Measurements from ENCODE around the gene UQCRC1. TPM values are rescaled to one million over a fixed set of nuclear protein-coding genes. Genes with fewer than 3 reads are reported as not detected.

Gene UQCRC1
- total and polyA plus RNA-seq, 2 of the 8 experiments (the other 6 are each of a cell fraction or from before 2014, with no cell fraction given) = 310 to 720 TPM

DNA sequence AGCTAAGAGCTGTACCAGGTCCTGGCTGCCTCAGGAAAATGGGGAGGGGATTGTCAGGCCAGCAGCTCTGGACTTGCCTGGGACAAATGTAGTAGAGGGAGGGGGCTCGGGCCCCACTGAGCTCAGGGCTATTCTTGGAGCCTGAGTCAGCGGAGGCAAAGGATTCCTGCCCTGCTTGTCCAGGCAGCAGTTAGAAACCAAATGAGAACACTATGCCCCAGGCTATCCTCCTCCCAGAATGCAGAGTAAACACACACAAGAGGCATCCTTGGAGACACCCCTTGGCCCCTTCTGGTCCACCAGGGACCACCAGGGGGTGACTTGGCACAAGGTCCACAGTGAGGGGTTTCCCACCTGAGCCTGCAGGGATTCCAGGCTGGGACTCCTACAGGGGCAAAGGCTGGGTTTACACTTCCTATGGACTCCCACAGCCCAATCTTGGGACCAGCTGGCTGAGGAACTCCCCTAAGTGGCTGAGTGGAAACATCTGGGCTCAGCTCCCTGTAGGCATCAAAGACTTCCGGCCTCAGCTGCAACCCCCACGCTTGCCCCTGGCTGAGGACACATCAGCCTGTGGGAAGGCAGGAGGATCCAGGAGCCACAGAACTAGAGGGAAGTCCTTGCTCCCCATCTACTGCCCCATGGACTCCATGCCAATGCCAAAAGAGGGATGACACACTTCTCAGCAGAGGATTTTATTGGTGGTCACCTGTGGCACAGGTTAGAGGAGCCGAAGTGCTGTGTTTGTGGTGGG lies 10.9 kb downstream of the UQCRC1 start:
- Histone ChIP-seq H2BK12ac (ENCODE audit: low read depth, low read length) (no peak overlapping the region), H3K18ac (ENCODE audit: extremely low read depth, low read length) (no peak overlapping the region), H2AK5ac (ENCODE audit: low read depth, low read length) (no peak overlapping the region), H3K4ac (replicated peaks; ENCODE audit: insufficient read length, low read depth, low read length) (no peak overlapping the region), H3K14ac (ENCODE audit: insufficient read length) (no peak overlapping the region), H3K56ac (replicated peaks; ENCODE audit: insufficient read length, low read depth, low read length) (no peak overlapping the region), H2AFZ (ENCODE audit: low read length) (no peak overlapping the region), H3K9ac (replicated peaks in 1 of 4; ENCODE audit: extremely low read depth in 1 of 4, low read depth in 3 of 4, low read length in 3 of 4) (no peak overlapping the region), H3K4me3 (ENCODE audit: extremely low read depth in 1 of 4, insufficient read depth in 2 of 4, low read depth in 3 of 4, low read length in 4 of 4) (no peak overlapping the region), H4K91ac (replicated peaks; ENCODE audit: insufficient read length, low read length) (no peak overlapping the region), H3K79me2 (ENCODE audit: control insufficient read depth in 1 of 2, insufficient read depth in 2 of 2, low read length in 2 of 2) (no peaks in the 10 kb centered on the region), H2BK120ac (replicated peaks; ENCODE audit: low read depth, low read length) (no peak overlapping the region), H3K9me3 (ENCODE audit: insufficient read depth in 2 of 2, low read depth in 1 of 2, low read length in 1 of 2) (no peaks in the 10 kb centered on the region), H3K27ac (ENCODE audit: low read depth, low read length) (no peak overlapping the region), H3K23me2 (ENCODE audit: low read depth, low read length) (peaks cover 1% of the 10 kb centered on the region; the same call in 1 of the 2 replicates), H3K4me2 (ENCODE audit: insufficient read depth in 1 of 2, low read depth in 2 of 2, low read length in 2 of 2) (no peak overlapping the region), H3K27me3 (replicated peaks in 1 of 4; ENCODE audit: control insufficient read depth in 3 of 4, extremely low read depth in 1 of 4, insufficient read depth in 3 of 4, low read length in 3 of 4) (peaks cover 0 to 6% (median 0%) of the 10 kb centered on the region in 4 experiments; a peak in 4 of 7 replicates), H2BK20ac (ENCODE audit: low read length) (no peak overlapping the region), H3K36me3 (ENCODE audit: control insufficient read depth in 2 of 4, insufficient read depth in 4 of 4, low read length in 3 of 4) (peaks cover 34 to 47% (median 43%) of the 10 kb centered on the region in 4 experiments), H2BK15ac (ENCODE audit: low read length) (no peak overlapping the region), H3K79me1 (ENCODE audit: low read depth, low read length) (peaks cover 2% of the 10 kb centered on the region; the same call in 1 of the 2 replicates), H4K8ac (ENCODE audit: extremely low read depth, insufficient read depth, low read length) (no peak overlapping the region; the same call in 1 of the 2 replicates), H3K4me1 (replicated peaks in 1 of 4; ENCODE audit: control insufficient read depth in 3 of 4, insufficient read depth in 4 of 4, low read length in 3 of 4) (peaks cover 3 to 18% (median 15%) of the 10 kb centered on the region in 4 experiments; a peak in 6 of 7 replicates), H2BK5ac (ENCODE audit: low read depth, low read length) (no peak overlapping the region), H4K20me1 (replicated peaks in 1 of 2; ENCODE audit: control insufficient read depth in 1 of 2, insufficient read depth in 2 of 2, low read length in 2 of 2) (peaks cover 2 to 39% of the 10 kb centered on the region in 2 experiments), H4K5ac (ENCODE audit: insufficient read length, low read depth, low read length) (no peak overlapping the region), H3K23ac (ENCODE audit: insufficient read length) (no peak overlapping the region)
- ChIA-PET CTCF (ENCODE audit: partially characterized antibody) (interaction anchor here (1.2 to 1.4 kb wide), 2 partner anchors 11 to 163 kb away, joined by 3 to 4 read pairs; no protein-coding TSS in a partner anchor), POLR2A (ENCODE audit: partially characterized antibody) (interaction anchor here (0.6 to 5.1 kb wide), 12 partner anchors 10 to 154 kb away, joined by 3 to 23 read pairs (median 7); partner anchors contain the start of genes SLC26A6 and UQCRC1)
- WGBS, 2 experiments (ENCODE audit: extremely low coverage in 1 of 2, insufficient coverage in 1 of 2, insufficient read length in 1 of 2, insufficient replicate concordance in 2 of 2, low coverage in 1 of 2, low lambda C conversion rate in 2 of 2, missing lambda C conversion rate in 1 of 2) = 91% methylated on average over 5 of the region's 5 CpGs; no CpG with 5 or more reads in 1 of the 2 experiments
- FAIRE-seq = no peak
- TF ChIP-seq CBX5 (IDR thresholded peaks at IDR 0.05; ENCODE audit: low read depth, low read length) = no peak
- no peak for TF ChIP-seq SIX5 (IDR thresholded peaks at IDR 0.05; ENCODE audit: low read depth, low read length)
- no peak for TF ChIP-seq SP1 (IDR thresholded peaks at IDR 0.05; ENCODE audit: low read depth, low read length)
- TF ChIP-seq RXRA (IDR thresholded peaks at IDR 0.05; ENCODE audit: insufficient read depth, low read depth, low read length) = no peak
- TF ChIP-seq, protein P1, sequence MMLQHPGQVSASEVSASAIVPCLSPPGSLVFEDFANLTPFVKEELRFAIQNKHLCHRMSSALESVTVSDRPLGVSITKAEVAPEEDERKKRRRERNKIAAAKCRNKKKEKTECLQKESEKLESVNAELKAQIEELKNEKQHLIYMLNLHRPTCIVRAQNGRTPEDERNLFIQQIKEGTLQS (IDR thresholded peaks at IDR 0.05; ENCODE audit: insufficient read depth, low read depth, low read length) = no peak
- no peak for TF ChIP-seq PHF8 (conservative IDR thresholded peaks at IDR 0.05; ENCODE audit: low read depth, low read length)
- no peak for TF ChIP-seq TCF12 (IDR thresholded peaks at IDR 0.05; ENCODE audit: low read depth, low read length)
- TF ChIP-seq SP2 (IDR thresholded peaks at IDR 0.05; ENCODE audit: low read length) = no peak
- no peak for TF ChIP-seq POU5F1 (IDR thresholded peaks at IDR 0.05; ENCODE audit: low read depth, low read length)
- no peak for TF ChIP-seq CEBPB (IDR thresholded peaks at IDR 0.05; ENCODE audit: low read depth, low read length)
- no peak for DNase-seq (ENCODE audit: low read depth in 1 of 2, low spot score in 2 of 2)

All from H1 (cell line).